CD4-positive, alpha-beta T cell treated with Interleukin-17A for 1 hour (primary cell): ENCODE measurements around the gene WNT7A.

ENCODE experiments used
- DNase-seq: peaks from one replicate; pipeline ENCODE4 v3.0.0-alpha.2; 2020

The WNT7A gene

GRCh38 chr3:13791198-13792050 lies 88.4 kb downstream of the WNT7A start:
- no peak for DNase-seq

- DNase-seq = no peak
Measured at GRCh38 chr3:13790376-13791197, 89.3 kb downstream of the WNT7A start.

- no peak for DNase-seq
Measured at GRCh38 chr3:13788522-13789424, 91.1 kb downstream of the WNT7A start.

GRCh38 chr3:13787533-13788132 lies 92.2 kb downstream of the WNT7A start:
- DNase-seq = no peak

GRCh38 chr3:13786811-13787210 lies 93.1 kb downstream of the WNT7A start:
- DNase-seq = no peak

GRCh38 chr3:13785853-13786436 lies 93.9 kb downstream of the WNT7A start:
- DNase-seq = no peak

GRCh38 chr3:13785351-13785750 lies 94.5 kb downstream of the WNT7A start:
- DNase-seq = no peak

GRCh38 chr3:13783476-13783875 lies 96.4 kb downstream of the WNT7A start:
- no peak for DNase-seq

GRCh38 chr3:13782501-13782900 lies 97.4 kb downstream of the WNT7A start:
- DNase-seq = no peak

- DNase-seq = no peak
Measured at GRCh38 chr3:13781417-13781816, 98.5 kb downstream of the WNT7A start.

GRCh38 chr3:13780432-13781176 lies 99.3 kb downstream of the WNT7A start:
- no peak for DNase-seq

GRCh38 chr3:13776253-13777050 lies 103.4 kb downstream of the WNT7A start:
- no peak for DNase-seq

- no peak for DNase-seq
Measured at GRCh38 chr3:13772885-13773745, 106.8 kb downstream of the WNT7A start.

- no peak for DNase-seq
Measured at GRCh38 chr3:13772321-13772745, 107.5 kb downstream of the WNT7A start.

GRCh38 chr3:13771496-13771895 lies 108.4 kb downstream of the WNT7A start:
- DNase-seq = no peak

- DNase-seq = no peak
Measured at GRCh38 chr3:13770170-13771169, 109.4 kb downstream of the WNT7A start.

GRCh38 chr3:13769422-13769821 lies 110.4 kb downstream of the WNT7A start:
- no peak for DNase-seq

GRCh38 chr3:13768453-13768852 lies 111.4 kb downstream of the WNT7A start:
- no peak for DNase-seq
